H9 (cell line): Measurements from ENCODE around the gene TMEM190. TPM values are rescaled to one million over a fixed set of nuclear protein-coding genes. Genes with fewer than 3 reads are reported as not detected.

Experiments
- DNase-seq: peaks from one replicate; pipeline ENCODE4 v3.0.0-alpha.2; 2017
- H2AFZ ChIP-seq: one replicate; pipeline ENCODE4 v1.6.1; 2013; ENCODE audit warnings: mild to moderate bottlenecking, low read length, control low read depth, moderate library complexity
- H2AK5ac ChIP-seq: 2 replicates; pipeline ENCODE4 v1.6.1; 2013; ENCODE audit warnings: low read length, control low read depth, mixed read lengths; ENCODE audit not compliant: insufficient read length
- H2BK120ac ChIP-seq: one replicate; pipeline ENCODE4 v1.6.1; 2013; ENCODE audit warnings: low read depth, mild to moderate bottlenecking, low read length, control low read depth, inconsistent platforms; ENCODE audit not compliant: poor library complexity, severe bottlenecking
- H2BK12ac ChIP-seq: 2 replicates; pipeline ENCODE4 v1.6.1; 2013; ENCODE audit warnings: low read length, control low read depth, mixed read lengths, low read depth; ENCODE audit not compliant: insufficient read length
- H2BK15ac ChIP-seq: 2 replicates; pipeline ENCODE4 v1.6.1; 2013; ENCODE audit warnings: low read depth, low read length, control low read depth
- H2BK20ac ChIP-seq: one replicate; pipeline ENCODE4 v1.6.1; 2013; ENCODE audit warnings: low read depth, mild to moderate bottlenecking, low read length, control low read depth, inconsistent platforms; ENCODE audit not compliant: poor library complexity, severe bottlenecking
- H2BK5ac ChIP-seq: 2 replicates; pipeline ENCODE4 v1.6.1; 2013; ENCODE audit warnings: low read length, control low read depth, mixed read lengths; ENCODE audit not compliant: insufficient read length
- H3K14ac ChIP-seq: 2 replicates; pipeline ENCODE4 v1.6.1; 2013; ENCODE audit warnings: low read length, control low read depth; ENCODE audit not compliant: insufficient read depth
- H3K18ac ChIP-seq: 2 replicates; pipeline ENCODE4 v1.6.1; 2013; ENCODE audit warnings: low read depth, mild to moderate bottlenecking, mixed read lengths, low read length, control low read depth; ENCODE audit not compliant: insufficient read length
- H3K23ac ChIP-seq: 2 replicates; pipeline ENCODE4 v1.6.1; 2013; ENCODE audit warnings: low read length, control low read depth, mixed read lengths, low read depth; ENCODE audit not compliant: insufficient read length
- H3K23me2 ChIP-seq: 2 replicates; pipeline ENCODE4 v1.6.1; 2013; ENCODE audit warnings: low read depth, mild to moderate bottlenecking, mixed read lengths, low read length, control low read depth; ENCODE audit not compliant: insufficient read length, poor library complexity, severe bottlenecking
- H3K27ac ChIP-seq: 2 replicates; pipeline ENCODE4 v1.5.1; 2013; ENCODE audit warnings: low read length, control low read depth, mixed read lengths, low read depth; ENCODE audit not compliant: insufficient read length
- H3K27me3 ChIP-seq: 2 replicates; pipeline ENCODE4 v1.6.1; 2013; ENCODE audit warnings: low read length, control low read depth, inconsistent platforms; ENCODE audit not compliant: insufficient read depth
- H3K4ac ChIP-seq: 2 replicates; pipeline ENCODE4 v1.6.1; 2013; ENCODE audit warnings: low read depth, mild to moderate bottlenecking, control low read depth, inconsistent platforms, low read length, moderate library complexity
- H3K4me1 ChIP-seq: 2 replicates; pipeline ENCODE4 v1.6.1; 2013; ENCODE audit warnings: low read length, control low read depth, inconsistent platforms; ENCODE audit not compliant: insufficient read depth
- H3K4me2 ChIP-seq: 2 replicates; pipeline ENCODE4 v1.6.1; 2013; ENCODE audit warnings: low read length, control low read depth, mixed read lengths; ENCODE audit not compliant: insufficient read length, insufficient read depth
- H3K56ac ChIP-seq: 2 replicates; pipeline ENCODE4 v1.6.1; 2013; ENCODE audit warnings: low read depth, mild to moderate bottlenecking, mixed read lengths, low read length, control low read depth; ENCODE audit not compliant: insufficient read length
- H3K79me1 ChIP-seq: 2 replicates; pipeline ENCODE4 v1.6.1; 2013; ENCODE audit warnings: low read depth, mild to moderate bottlenecking, moderate library complexity, low read length, control low read depth, inconsistent platforms; ENCODE audit not compliant: insufficient read depth, poor library complexity, severe bottlenecking
- H3K79me2 ChIP-seq: 2 replicates; pipeline ENCODE4 v1.6.1; 2013; ENCODE audit warnings: low read length, control low read depth, inconsistent platforms; ENCODE audit not compliant: insufficient read depth
- H3K9ac ChIP-seq: 2 replicates; pipeline ENCODE4 v1.6.1; 2013; ENCODE audit warnings: low read length, control low read depth, mixed read lengths; ENCODE audit not compliant: insufficient read length; ENCODE audit errors: extremely low read depth
- H3K9me3 ChIP-seq: one replicate; pipeline ENCODE4 v1.6.1; 2013; ENCODE audit warnings: low read depth, low read length, inconsistent platforms; ENCODE audit not compliant: control insufficient read depth
- H3T11ph ChIP-seq: one replicate; pipeline ENCODE4 v1.6.1; 2013; ENCODE audit warnings: mild to moderate bottlenecking, low read length, control low read depth, inconsistent platforms
- H4K20me1 ChIP-seq: one replicate; pipeline ENCODE4 v1.6.1; 2013; ENCODE audit not compliant: control insufficient read depth, insufficient read length, insufficient read depth
- H4K5ac ChIP-seq: 2 replicates; pipeline ENCODE4 v1.6.1; 2013; ENCODE audit warnings: low read depth, mild to moderate bottlenecking, mixed read lengths, low read length, control low read depth; ENCODE audit not compliant: insufficient read length
- H4K8ac ChIP-seq: replicated peaks from 2 replicates; pipeline ENCODE4 v1.6.1; 2013; ENCODE audit warnings: low read length, control low read depth, mixed read lengths, low read depth; ENCODE audit not compliant: insufficient read length
- H4K91ac ChIP-seq: 2 replicates; pipeline ENCODE4 v1.6.1; 2013; ENCODE audit warnings: low read depth, mild to moderate bottlenecking, moderate library complexity, mixed read lengths, low read length, control low read depth; ENCODE audit not compliant: insufficient read length
- H3K27ac Mint-ChIP-seq, 3 experiments: 2 replicates in 2 of 3; 3 replicates in 1 of 3; pipeline ENCODE4 v1.8.0; 2020 to 2021; ENCODE audit warnings: mixed read lengths in 3 of 3, mild to moderate bottlenecking in 1 of 3, moderate library complexity in 1 of 3
- H3K27me3 Mint-ChIP-seq: 2 replicates; pipeline ENCODE4 v1.8.0; 2021; ENCODE audit warnings: low read depth, mild to moderate bottlenecking, moderate library complexity, mixed read lengths
- H3K36me3 Mint-ChIP-seq, 3 experiments: 2 replicates in 2 of 3; 3 replicates in 1 of 3; pipeline ENCODE4 v1.8.0; 2020 to 2021; ENCODE audit warnings: low read depth in 3 of 3, mixed read lengths in 3 of 3; ENCODE audit not compliant: insufficient read depth in 1 of 3
- H3K4me1 Mint-ChIP-seq, 2 experiments: 2 replicates each; pipeline ENCODE4 v1.8.0; 2020; ENCODE audit warnings: mixed read lengths in 2 of 2
- H3K4me3 Mint-ChIP-seq, 2 experiments: 2 replicates in 1 of 2; 3 replicates in 1 of 2; pipeline ENCODE4 v1.8.0; 2020 to 2021; ENCODE audit warnings: mild to moderate bottlenecking in 2 of 2, mixed read lengths in 2 of 2, moderate library complexity in 1 of 2
- H3K9me3 Mint-ChIP-seq, 2 experiments: 2 replicates in 1 of 2; 3 replicates in 1 of 2; pipeline ENCODE4 v1.8.0; 2020; ENCODE audit warnings: mild to moderate bottlenecking in 2 of 2, mixed read lengths in 2 of 2, moderate library complexity in 1 of 2
- WGBS: extraction: QIAGEN DNeasy Blood & Tissue Kit; methylation state at CpG from one replicate; pipeline ENCODE4 v1.1.7; 2013; ENCODE audit warnings: missing lambda C conversion rate, low lambda C conversion rate, mixed read lengths; ENCODE audit not compliant: insufficient read length; ENCODE audit errors: extremely low coverage; 5-methylcytosine and 5-hydroxymethylcytosine counted together
- total RNA-seq: library from RNA; stranded (reverse); gene quantifications from 2 replicates; pipeline ENCODE4 v1.2.1, GENCODE V29; 2021
- TF ChIP-seq, protein P1 (sequence below): fragments of 200-600 bp; sonication (generic); conservative IDR thresholded peaks from 3 replicates; pipeline ENCODE4 v1.8.0; 2021; ENCODE audit warnings: antibody characterized with exemption, mild to moderate bottlenecking

TMEM190 gene
- total RNA-seq, 1 experiment from 2014 or later = 1.5 TPM

DNA sequence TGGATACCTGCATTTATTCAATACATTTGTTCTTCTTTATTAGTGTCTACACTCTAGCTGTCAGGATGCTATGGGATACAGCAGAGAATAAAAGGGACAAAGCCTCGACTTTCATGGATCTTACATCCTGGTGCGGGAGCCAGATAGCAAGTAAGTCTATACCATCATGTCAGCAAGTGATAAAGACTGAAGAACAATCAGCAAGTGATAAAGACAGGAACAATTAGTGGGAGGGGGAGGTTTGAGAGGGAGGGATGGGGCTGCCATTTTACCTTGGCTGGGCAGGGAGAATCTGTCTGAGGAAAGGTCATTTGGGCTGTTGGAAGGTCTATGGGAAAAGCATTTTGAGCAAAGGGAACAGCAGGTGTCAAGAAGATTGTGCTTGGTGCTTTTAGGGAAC lies 33.5 kb downstream of the TMEM190 start:
- no peak overlapping the region for H2BK120ac ChIP-seq
- H3K9me3 ChIP-seq = no peaks in the 10 kb centered on the region
- no peak overlapping the region for H4K8ac ChIP-seq
- H3K79me1 ChIP-seq = peaks cover 7% of the 10 kb centered on the region
- H4K91ac ChIP-seq = no peak overlapping the region
- peaks cover 6% of the 10 kb centered on the region for H3K23me2 ChIP-seq
- DNase-seq = no peak
- Mint-ChIP-seq H3K36me3 (peaks cover 25 to 26% (median 26%) of the 10 kb centered on the region in 3 experiments), H3K4me1 (peaks cover 18 to 23% of the 10 kb centered on the region in 2 experiments), H3K9me3 (peaks cover 20 to 21% of the 10 kb centered on the region in 2 experiments), H3K27ac (no peak overlapping the region), H3K27me3 (peaks cover 34% of the 10 kb centered on the region), H3K4me3 (no peak overlapping the region)
- H3K23ac ChIP-seq = no peak overlapping the region
- H3K27me3 ChIP-seq = no peaks in the 10 kb centered on the region
- no peak overlapping the region for H4K5ac ChIP-seq
- H2AFZ ChIP-seq = no peak overlapping the region
- no peak overlapping the region for H3K9ac ChIP-seq
- no peak overlapping the region for H2BK15ac ChIP-seq
- no peak overlapping the region for H3K14ac ChIP-seq
- no peaks in the 10 kb centered on the region for H4K20me1 ChIP-seq
- H3K27ac ChIP-seq = no peak overlapping the region
- no peak overlapping the region for H3K56ac ChIP-seq
- H3T11ph ChIP-seq = no peak overlapping the region
- H3K4me2 ChIP-seq = no peak overlapping the region
- no CpG with 5 or more reads among the region's 2 CpGs for WGBS
- H2BK5ac ChIP-seq = no peak overlapping the region
- no peak overlapping the region for H2BK12ac ChIP-seq
- peaks cover 14% of the 10 kb centered on the region; the same call in 1 of the 2 replicates for H3K79me2 ChIP-seq
- TF ChIP-seq, protein P1, sequence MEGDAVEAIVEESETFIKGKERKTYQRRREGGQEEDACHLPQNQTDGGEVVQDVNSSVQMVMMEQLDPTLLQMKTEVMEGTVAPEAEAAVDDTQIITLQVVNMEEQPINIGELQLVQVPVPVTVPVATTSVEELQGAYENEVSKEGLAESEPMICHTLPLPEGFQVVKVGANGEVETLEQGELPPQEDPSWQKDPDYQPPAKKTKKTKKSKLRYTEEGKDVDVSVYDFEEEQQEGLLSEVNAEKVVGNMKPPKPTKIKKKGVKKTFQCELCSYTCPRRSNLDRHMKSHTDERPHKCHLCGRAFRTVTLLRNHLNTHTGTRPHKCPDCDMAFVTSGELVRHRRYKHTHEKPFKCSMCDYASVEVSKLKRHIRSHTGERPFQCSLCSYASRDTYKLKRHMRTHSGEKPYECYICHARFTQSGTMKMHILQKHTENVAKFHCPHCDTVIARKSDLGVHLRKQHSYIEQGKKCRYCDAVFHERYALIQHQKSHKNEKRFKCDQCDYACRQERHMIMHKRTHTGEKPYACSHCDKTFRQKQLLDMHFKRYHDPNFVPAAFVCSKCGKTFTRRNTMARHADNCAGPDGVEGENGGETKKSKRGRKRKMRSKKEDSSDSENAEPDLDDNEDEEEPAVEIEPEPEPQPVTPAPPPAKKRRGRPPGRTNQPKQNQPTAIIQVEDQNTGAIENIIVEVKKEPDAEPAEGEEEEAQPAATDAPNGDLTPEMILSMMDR = no peak
- H3K18ac ChIP-seq = no peak overlapping the region
- no peak overlapping the region for H2BK20ac ChIP-seq
- no peak overlapping the region for H3K4ac ChIP-seq
- H2AK5ac ChIP-seq = no peak overlapping the region
- no peaks in the 10 kb centered on the region; the same call in 1 of the 2 replicates for H3K4me1 ChIP-seq
